SU-DHL-6 (cell line): Measurements from ENCODE around the gene MAP2K3.

Source experiments
- H2AFZ ChIP-seq: fragments of 200-600 bp; sonication (generic); 2 replicates; pipeline ENCODE4 v1.6.1; 2014; ENCODE audit warnings: low read depth, mild to moderate bottlenecking, moderate library complexity, mixed read lengths, antibody characterized with exemption, low read length; ENCODE audit not compliant: severe bottlenecking
- H3F3A ChIP-seq: fragments of 200-600 bp; shearing (Covaris generic); 2 replicates; pipeline ENCODE4 v1.6.0; 2016; ENCODE audit warnings: antibody characterized with exemption, mild to moderate bottlenecking; ENCODE audit not compliant: insufficient read depth
- H3K27ac ChIP-seq: fragments of 200-600 bp; sonication (generic); 2 replicates; pipeline ENCODE4 v1.5.1; 2016; ENCODE audit warnings: low read depth, mild to moderate bottlenecking, low read length, moderate library complexity, mixed read lengths
- H3K27me3 ChIP-seq: fragments of 200-600 bp; sonication (generic), shearing (Covaris generic); 2 replicates; pipeline ENCODE4 v1.6.0; 2014; ENCODE audit warnings: mild to moderate bottlenecking, low read length
- H3K36me3 ChIP-seq: fragments of 200-600 bp; sonication (generic); 2 replicates; pipeline ENCODE4 v1.6.1; 2014; ENCODE audit warnings: mild to moderate bottlenecking, low read length, mixed read lengths
- H3K4me2 ChIP-seq: fragments of 300-600, 200-600 bp; shearing (Covaris generic), sonication (generic); 2 replicates; pipeline ENCODE4 v1.6.0; 2014; ENCODE audit warnings: low read length, low read depth, mild to moderate bottlenecking; ENCODE audit not compliant: poor library complexity, severe bottlenecking
- H3K4me3 ChIP-seq: fragments of 200-600 bp; sonication (generic); 2 replicates; pipeline ENCODE4 v1.5.1; 2014; ENCODE audit warnings: antibody characterized with exemption, low read length, mild to moderate bottlenecking, mixed read lengths; ENCODE audit not compliant: insufficient read depth, poor library complexity, severe bottlenecking
- H3K79me2 ChIP-seq: fragments of 200-600 bp; sonication (generic); 2 replicates; pipeline ENCODE4 v1.6.1; 2014; ENCODE audit warnings: mild to moderate bottlenecking, low read length, moderate library complexity; ENCODE audit not compliant: insufficient read depth
- H3K9ac ChIP-seq: fragments of 200-600 bp; sonication (generic); 2 replicates; pipeline ENCODE4 v1.7.0; 2014; ENCODE audit warnings: mild to moderate bottlenecking, low read length
- H3K9me2 ChIP-seq: fragments of 200-600 bp; sonication (generic); replicated peaks from 2 replicates; pipeline ENCODE4 v1.6.1; 2014; ENCODE audit warnings: low read length; ENCODE audit not compliant: insufficient read depth
- H3K9me3 ChIP-seq: fragments of 200-600 bp; sonication (generic); 2 replicates; pipeline ENCODE4 v1.6.1; 2014; ENCODE audit warnings: low read length, mixed read lengths; ENCODE audit not compliant: insufficient read depth
- H4K20me1 ChIP-seq: fragments of 200-600 bp; sonication (generic); 2 replicates; pipeline ENCODE4 v1.6.1; 2014; ENCODE audit warnings: low read depth, mild to moderate bottlenecking, antibody characterized with exemption, low read length, moderate library complexity, mixed read lengths
- EZH2phosphoT487 ChIP-seq: fragments of 200-600 bp; sonication (generic), shearing (Covaris generic); conservative IDR thresholded peaks from 2 replicates; pipeline ENCODE4 v1.6.1; 2018; ENCODE audit warnings: mild to moderate bottlenecking, antibody characterized with exemption, low read length, moderate library complexity, mixed read lengths
- TF ChIP-seq, protein P1 (sequence below): fragments of 200-600 bp; sonication (generic); IDR thresholded peaks from one replicate; pipeline ENCODE4 v1.5.1; 2017; ENCODE audit warnings: antibody characterized with exemption, mild to moderate bottlenecking, low read length, moderate library complexity; ENCODE audit not compliant: insufficient read depth, poor library complexity, severe bottlenecking

The MAP2K3 gene

DNA sequence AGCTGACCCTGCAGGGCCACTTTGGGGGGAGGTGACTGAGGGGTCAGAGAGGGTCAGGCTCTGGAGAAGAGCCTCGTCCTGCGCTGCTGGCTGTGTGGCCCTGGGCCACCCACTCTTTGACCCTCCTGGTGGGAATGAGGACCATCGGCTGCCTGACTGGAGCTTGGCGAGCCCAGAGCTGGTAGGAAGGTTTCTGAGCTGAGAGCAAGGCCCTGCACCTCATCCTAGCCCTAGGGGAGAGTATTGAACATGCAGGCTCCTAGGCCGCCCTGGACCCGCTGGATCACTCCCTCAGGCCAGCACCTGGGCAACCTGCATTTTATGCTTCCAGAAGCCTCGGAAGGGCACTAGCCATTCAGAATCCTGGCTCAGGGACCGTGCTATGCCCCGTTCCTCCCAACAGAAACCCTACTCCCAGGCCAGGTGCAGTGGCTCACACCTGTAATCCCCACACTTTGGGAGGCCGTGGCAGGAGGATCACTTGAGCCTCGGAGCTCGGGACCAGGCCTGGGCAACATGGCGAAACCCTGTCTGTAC lies 14.5 kb downstream of the MAP2K3 start:
- H3K27ac ChIP-seq = no peak overlapping the region
- no peaks in the 10 kb centered on the region for H3K36me3 ChIP-seq
- no peaks in the 10 kb centered on the region for H3F3A ChIP-seq
- no peaks in the 10 kb centered on the region for H3K9me2 ChIP-seq
- no peaks in the 10 kb centered on the region for H3K9me3 ChIP-seq
- peaks cover 12% of the 10 kb centered on the region for H3K79me2 ChIP-seq
- H3K9ac ChIP-seq = no peak overlapping the region
- no peak for TF ChIP-seq EZH2phosphoT487
- TF ChIP-seq, protein P1, sequence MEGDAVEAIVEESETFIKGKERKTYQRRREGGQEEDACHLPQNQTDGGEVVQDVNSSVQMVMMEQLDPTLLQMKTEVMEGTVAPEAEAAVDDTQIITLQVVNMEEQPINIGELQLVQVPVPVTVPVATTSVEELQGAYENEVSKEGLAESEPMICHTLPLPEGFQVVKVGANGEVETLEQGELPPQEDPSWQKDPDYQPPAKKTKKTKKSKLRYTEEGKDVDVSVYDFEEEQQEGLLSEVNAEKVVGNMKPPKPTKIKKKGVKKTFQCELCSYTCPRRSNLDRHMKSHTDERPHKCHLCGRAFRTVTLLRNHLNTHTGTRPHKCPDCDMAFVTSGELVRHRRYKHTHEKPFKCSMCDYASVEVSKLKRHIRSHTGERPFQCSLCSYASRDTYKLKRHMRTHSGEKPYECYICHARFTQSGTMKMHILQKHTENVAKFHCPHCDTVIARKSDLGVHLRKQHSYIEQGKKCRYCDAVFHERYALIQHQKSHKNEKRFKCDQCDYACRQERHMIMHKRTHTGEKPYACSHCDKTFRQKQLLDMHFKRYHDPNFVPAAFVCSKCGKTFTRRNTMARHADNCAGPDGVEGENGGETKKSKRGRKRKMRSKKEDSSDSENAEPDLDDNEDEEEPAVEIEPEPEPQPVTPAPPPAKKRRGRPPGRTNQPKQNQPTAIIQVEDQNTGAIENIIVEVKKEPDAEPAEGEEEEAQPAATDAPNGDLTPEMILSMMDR = no peak
- no peak overlapping the region for H2AFZ ChIP-seq
- H4K20me1 ChIP-seq = no peaks in the 10 kb centered on the region
- H3K4me3 ChIP-seq = no peak overlapping the region
- H3K4me2 ChIP-seq = no peak overlapping the region
- no peaks in the 10 kb centered on the region for H3K27me3 ChIP-seq

DNA sequence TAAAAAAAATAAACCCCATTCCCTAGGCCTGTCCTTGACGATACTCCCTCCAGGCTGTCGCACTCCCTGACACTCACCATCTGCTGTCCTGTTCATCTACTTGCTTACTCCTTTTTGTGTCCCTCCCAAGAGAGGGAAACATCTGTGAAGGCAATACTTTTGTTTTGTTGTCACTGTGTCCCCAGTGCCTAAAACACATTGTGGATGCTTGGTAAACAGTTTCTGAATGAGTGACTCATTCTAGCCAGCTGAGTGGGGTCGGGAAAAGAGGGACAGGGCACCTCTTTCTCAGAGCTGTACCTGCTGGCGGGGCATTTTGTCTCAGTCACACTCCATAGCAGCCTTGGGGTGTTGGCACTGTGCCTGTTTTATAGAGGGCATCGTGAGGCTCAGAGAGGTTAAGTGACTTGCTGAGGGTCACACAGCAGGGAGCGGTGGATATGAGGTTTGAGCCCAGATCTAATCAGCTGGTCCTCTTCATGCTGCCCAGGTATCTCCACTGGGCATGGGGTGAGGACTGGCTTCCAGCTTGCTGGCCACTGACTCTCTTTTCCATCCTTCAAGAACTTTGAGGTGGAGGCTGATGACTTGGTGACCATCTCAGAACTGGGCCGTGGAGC lies 15.6 kb downstream of the MAP2K3 start:
- Histone ChIP-seq H3K9ac (no peak overlapping the region), H3K9me2 (no peaks in the 10 kb centered on the region), H3K4me2 (no peak overlapping the region), H3K27me3 (no peaks in the 10 kb centered on the region), H3K9me3 (no peaks in the 10 kb centered on the region), H2AFZ (no peak overlapping the region), H3K36me3 (no peaks in the 10 kb centered on the region), H3K4me3 (no peak overlapping the region), H4K20me1 (no peaks in the 10 kb centered on the region), H3F3A (no peaks in the 10 kb centered on the region), H3K27ac (no peak overlapping the region), H3K79me2 (peaks cover 5% of the 10 kb centered on the region; the same call in 1 of the 2 replicates)
- TF ChIP-seq, protein P1 = no peak
- TF ChIP-seq EZH2phosphoT487 = no peak

DNA sequence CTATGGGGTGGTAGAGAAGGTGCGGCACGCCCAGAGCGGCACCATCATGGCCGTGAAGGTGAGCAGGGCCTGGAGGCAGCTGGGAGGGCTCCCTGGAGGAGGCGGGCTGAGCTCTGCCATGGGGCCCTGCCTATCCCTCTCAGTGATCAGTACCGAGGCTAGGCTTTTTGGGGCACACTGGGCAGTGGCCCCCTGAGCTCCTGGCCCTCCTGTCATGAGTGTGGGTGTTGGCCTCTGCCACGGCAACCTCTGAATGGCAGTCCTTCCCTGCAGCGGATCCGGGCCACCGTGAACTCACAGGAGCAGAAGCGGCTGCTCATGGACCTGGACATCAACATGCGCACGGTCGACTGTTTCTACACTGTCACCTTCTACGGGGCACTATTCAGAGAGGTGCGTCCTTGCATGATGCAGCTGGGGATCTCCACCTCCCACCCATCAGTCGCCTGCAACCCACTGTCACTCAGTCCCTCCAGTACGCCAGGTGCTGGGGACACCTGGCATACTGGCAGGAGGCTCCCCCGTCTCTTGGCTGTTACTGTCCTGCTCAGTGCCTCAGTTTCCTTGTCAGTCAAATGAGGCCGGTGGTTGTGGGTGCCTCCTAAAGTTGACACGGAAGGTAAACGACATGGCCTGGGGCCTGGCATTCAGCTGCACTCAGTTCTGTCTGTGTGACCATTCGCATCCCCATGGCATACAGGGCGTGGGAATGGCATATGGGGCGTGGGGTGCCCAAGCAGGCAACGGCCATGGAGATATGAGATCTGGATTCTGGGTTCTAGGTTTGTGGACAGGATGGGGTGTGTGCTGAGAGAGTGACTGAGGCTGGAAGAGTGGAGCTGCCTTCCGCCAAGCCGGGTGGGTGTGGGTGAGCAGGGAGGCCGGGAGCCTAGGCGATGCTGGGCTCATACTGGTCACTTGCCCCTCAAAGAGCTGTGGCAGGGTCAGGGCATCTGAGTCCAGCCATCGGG lies 16.4 kb downstream of the MAP2K3 start:
- H3K4me3 ChIP-seq = no peak overlapping the region

More for the DNA sequence above, 16.4 kb downstream of the MAP2K3 start:
- Histone ChIP-seq H3K79me2 (peaks cover 5% of the 10 kb centered on the region; the same call in 1 of the 2 replicates), H3F3A (no peaks in the 10 kb centered on the region), H4K20me1 (no peaks in the 10 kb centered on the region), H3K4me2 (no peak overlapping the region), H3K9me2 (no peaks in the 10 kb centered on the region), H3K27me3 (no peaks in the 10 kb centered on the region), H3K9ac (no peak overlapping the region), H3K9me3 (no peaks in the 10 kb centered on the region), H3K27ac (no peak overlapping the region), H3K36me3 (no peaks in the 10 kb centered on the region), H2AFZ (no peak overlapping the region)
- TF ChIP-seq, protein P1 = no peak
- no peak for TF ChIP-seq EZH2phosphoT487
